ENCODE data around the gene SIGLEC11. TPM values are rescaled to one million over a fixed set of nuclear protein-coding genes. Genes with fewer than 3 reads are reported as not detected.

The SIGLEC11 gene
- total and polyA plus RNA-seq, 2 of the 13 experiments (the other 11 are each of a cell fraction or from before 2014, with no cell fraction given): not detected

- TF ChIP-seq ARID4A (CRISPR knock-in tag; IDR thresholded peaks at IDR 0.05; ENCODE audit: borderline replicate concordance) (no peak), ATM (IDR thresholded peaks at IDR 0.05; ENCODE audit: borderline replicate concordance) (no peak), ZNF572 (CRISPR knock-in tag; IDR thresholded peaks at IDR 0.05) (no peak), ZNF709 (CRISPR knock-in tag; IDR thresholded peaks at IDR 0.05) (no peak)
These were observed 56.8 kb downstream of the SIGLEC11 start (continued) for GRCh38 chr19:49904136-49904535.

Other genes with a start within 250 kb of the SIGLEC11 start
- gene TSKS, start 197.9 kb downstream of the SIGLEC11 start, total RNA-seq (2016; rRNA removed; fragmentation: Illumina TruSeq; extraction: Trizol): not detected in 2 replicates
- 0.03 and 0.21 TPM in 2 replicates for gene TSKS, start 197.9 kb downstream of the SIGLEC11 start, polyA plus RNA-seq (2011; rRNA removed)
- gene AP2A1, start 194.2 kb downstream of the SIGLEC11 start, total RNA-seq (2016; rRNA removed; fragmentation: Illumina TruSeq; extraction: Trizol): 21.8 and 22.7 TPM in 2 replicates
- gene AP2A1, start 194.2 kb downstream of the SIGLEC11 start, polyA plus RNA-seq (2011; rRNA removed): 39.7 and 49.9 TPM in 2 replicates
- gene FUZ, start 147.9 kb downstream of the SIGLEC11 start, total RNA-seq (2016; rRNA removed; fragmentation: Illumina TruSeq; extraction: Trizol): not detected in 2 replicates
- 0.07 and 0.08 TPM in 2 replicates for gene FUZ, start 147.9 kb downstream of the SIGLEC11 start, polyA plus RNA-seq (2011; rRNA removed)
- gene MED25, start 142.9 kb downstream of the SIGLEC11 start, total RNA-seq (2016; rRNA removed; fragmentation: Illumina TruSeq; extraction: Trizol): 11.1 and 11.3 TPM in 2 replicates
- gene MED25, start 142.9 kb downstream of the SIGLEC11 start, polyA plus RNA-seq (2011; rRNA removed): 13.3 and 15.1 TPM in 2 replicates
- 59.4 and 68.5 TPM in 2 replicates for gene PTOV1, start 110.0 kb downstream of the SIGLEC11 start, total RNA-seq (2016; rRNA removed; fragmentation: Illumina TruSeq; extraction: Trizol)
- gene PTOV1, start 110.0 kb downstream of the SIGLEC11 start, polyA plus RNA-seq (2011; rRNA removed): 63.5 and 77.7 TPM in 2 replicates
- gene PNKP, start 93.6 kb downstream of the SIGLEC11 start, total RNA-seq (2016; rRNA removed; fragmentation: Illumina TruSeq; extraction: Trizol): 12.5 and 27.1 TPM in 2 replicates
- 12.7 and 17.0 TPM in 2 replicates for gene PNKP, start 93.6 kb downstream of the SIGLEC11 start, polyA plus RNA-seq (2011; rRNA removed)
- 10.9 and 13.5 TPM in 2 replicates for gene AKT1S1, start 83.8 kb downstream of the SIGLEC11 start, total RNA-seq (2016; rRNA removed; fragmentation: Illumina TruSeq; extraction: Trizol)
- 27.8 and 30.0 TPM in 2 replicates for gene AKT1S1, start 83.8 kb downstream of the SIGLEC11 start, polyA plus RNA-seq (2011; rRNA removed)
- gene TBC1D17, start 83.5 kb downstream of the SIGLEC11 start, total RNA-seq (2016; rRNA removed; fragmentation: Illumina TruSeq; extraction: Trizol): 3.6 and 9.7 TPM in 2 replicates
- 16.9 and 21.6 TPM in 2 replicates for gene TBC1D17, start 83.5 kb downstream of the SIGLEC11 start, polyA plus RNA-seq (2011; rRNA removed)
- gene IL4I1, start 64.3 kb downstream of the SIGLEC11 start, total RNA-seq (2016; rRNA removed; fragmentation: Illumina TruSeq; extraction: Trizol): not detected in 2 replicates
- not detected in 2 replicates for gene IL4I1, start 64.3 kb downstream of the SIGLEC11 start, polyA plus RNA-seq (2011; rRNA removed)
- gene ATF5, start 32.0 kb downstream of the SIGLEC11 start, total RNA-seq (2016; rRNA removed; fragmentation: Illumina TruSeq; extraction: Trizol): 9.7 and 10.3 TPM in 2 replicates
- gene ATF5, start 32.0 kb downstream of the SIGLEC11 start, polyA plus RNA-seq (2011; rRNA removed): 4.9 and 5.2 TPM in 2 replicates
- gene NUP62, start 31.7 kb downstream of the SIGLEC11 start, total RNA-seq (2016; rRNA removed; fragmentation: Illumina TruSeq; extraction: Trizol): 41.5 and 42.1 TPM in 2 replicates
- gene NUP62, start 31.7 kb downstream of the SIGLEC11 start, polyA plus RNA-seq (2011; rRNA removed): 15.4 and 16.5 TPM in 2 replicates
- 25.6 and 28.3 TPM in 2 replicates for gene VRK3, start 64.2 kb upstream of the SIGLEC11 start, total RNA-seq (2016; rRNA removed; fragmentation: Illumina TruSeq; extraction: Trizol)
- gene VRK3, start 64.2 kb upstream of the SIGLEC11 start, polyA plus RNA-seq (2011; rRNA removed): 16.8 and 23.8 TPM in 2 replicates
- gene ZNF473, start 64.8 kb upstream of the SIGLEC11 start, total RNA-seq (2016; rRNA removed; fragmentation: Illumina TruSeq; extraction: Trizol): 11.9 and 13.9 TPM in 2 replicates
- 5.8 and 5.9 TPM in 2 replicates for gene ZNF473, start 64.8 kb upstream of the SIGLEC11 start, polyA plus RNA-seq (2011; rRNA removed)
- not detected in 2 replicates for gene IZUMO2, start 202.1 kb upstream of the SIGLEC11 start, total RNA-seq (2016; rRNA removed; fragmentation: Illumina TruSeq; extraction: Trizol)
- not detected in 2 replicates for gene IZUMO2, start 202.1 kb upstream of the SIGLEC11 start, polyA plus RNA-seq (2011; rRNA removed)
- 5.5 and 6.4 TPM in 2 replicates for gene MYH14, start 242.4 kb upstream of the SIGLEC11 start, total RNA-seq (2016; rRNA removed; fragmentation: Illumina TruSeq; extraction: Trizol)
- gene MYH14, start 242.4 kb upstream of the SIGLEC11 start, polyA plus RNA-seq (2011; rRNA removed): 5.8 and 8.0 TPM in 2 replicates